NCI-H2029 (cell line): ENCODE results near the gene UBE2D4.
A peak's percentile ranks its signal among the peaks of the same experiment; 100 is the strongest.
"Not testable (repeated sequence)": the region's sequence is repeated elsewhere in the genome, so short reads cannot be mapped to it uniquely, and the experiment has no call there.

ENCODE experiments used
- DNase-seq: peaks from one replicate; lab custom pipeline; 2025; lab: John Stamatoyannopoulos, UW

UBE2D4 gene

GRCh38 chr7:43968172-43969040 is 42.2 kb downstream of the UBE2D4 start:
- DNase-seq, result not testable (repeated sequence)

- DNase-seq, result not testable (repeated sequence)
Measured at GRCh38 chr7:43969586-43969985, 43.4 kb downstream of the UBE2D4 start.

- DNase-seq, result not testable (repeated sequence)
Measured at GRCh38 chr7:43970698-43971097, 44.5 kb downstream of the UBE2D4 start.

- DNase-seq, result not testable (repeated sequence)
Measured at GRCh38 chr7:43974033-43974573, 47.9 kb downstream of the UBE2D4 start.

DNA sequence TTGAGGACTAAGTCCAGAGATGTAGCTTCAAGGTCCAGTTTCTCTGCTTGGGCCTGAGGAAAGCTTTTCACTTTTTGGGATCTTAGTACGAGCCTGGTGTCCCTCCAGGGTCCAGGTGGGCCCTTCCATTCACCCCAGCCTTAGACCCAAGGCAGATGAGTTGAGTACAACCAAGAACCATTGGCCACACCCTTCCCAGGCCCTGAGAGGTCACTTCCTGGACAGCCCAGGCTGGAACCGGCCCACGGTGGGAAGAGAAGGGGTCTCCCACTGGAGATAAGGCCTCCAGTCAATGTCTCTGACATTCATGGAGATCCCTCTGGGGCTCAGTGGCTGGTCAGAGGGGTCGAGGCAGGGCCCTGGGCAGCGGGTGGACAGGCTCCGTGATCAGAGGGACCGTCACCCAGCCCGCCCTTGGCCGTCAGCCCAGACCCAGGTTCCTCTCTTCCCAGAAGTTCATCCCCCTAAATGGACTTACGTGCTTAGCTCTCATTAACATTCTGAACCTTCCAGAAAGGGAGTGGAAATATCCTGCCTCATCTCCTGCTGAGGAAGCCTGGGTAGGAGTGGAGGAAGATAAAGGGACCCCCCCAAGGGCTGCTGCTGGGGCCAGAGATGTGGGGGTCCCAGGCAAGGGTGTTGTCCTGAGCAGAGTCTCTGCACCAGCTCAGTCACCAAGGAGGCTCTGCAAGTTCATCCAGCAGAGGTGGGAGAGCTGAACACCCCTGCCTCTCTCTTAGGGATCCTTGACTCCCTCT is 48.7 kb downstream of the UBE2D4 start:
- not testable (repeated sequence) for DNase-seq

GRCh38 chr7:43977525-43977924 is 51.3 kb downstream of the UBE2D4 start:
- DNase-seq, result no peak

- DNase-seq, result not testable (repeated sequence)
Measured at GRCh38 chr7:43978102-43978501, 51.9 kb downstream of the UBE2D4 start.

GRCh38 chr7:43982848-43983247 is 56.6 kb downstream of the UBE2D4 start:
- not testable (repeated sequence) for DNase-seq

DNA sequence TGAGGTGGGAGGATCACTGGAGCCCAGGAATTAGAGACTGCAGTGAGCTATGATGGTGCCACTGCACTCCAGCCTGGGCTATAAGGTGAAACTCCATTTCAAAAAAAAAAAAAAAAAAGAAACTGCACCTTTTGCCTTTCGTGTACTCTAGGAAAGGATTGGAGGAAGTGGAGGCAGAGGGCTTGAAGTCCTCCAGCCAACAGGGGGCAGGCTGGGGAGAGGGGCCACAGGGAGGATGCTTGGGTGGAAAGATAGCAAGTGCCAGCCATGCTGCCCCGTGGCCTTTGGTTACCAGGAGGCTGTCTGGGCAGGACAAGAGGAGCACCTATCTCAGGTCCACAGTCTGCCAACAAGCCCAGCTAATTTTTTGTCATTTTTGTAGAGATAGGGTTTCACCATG is 57.5 kb downstream of the UBE2D4 start:
- DNase-seq, result not testable (repeated sequence)

GRCh38 chr7:43985904-43986864 is 59.9 kb downstream of the UBE2D4 start:
- peak; percentile 45 for DNase-seq

- not testable (repeated sequence) for DNase-seq
Measured at GRCh38 chr7:43987476-43987875, 61.2 kb downstream of the UBE2D4 start.

DNA sequence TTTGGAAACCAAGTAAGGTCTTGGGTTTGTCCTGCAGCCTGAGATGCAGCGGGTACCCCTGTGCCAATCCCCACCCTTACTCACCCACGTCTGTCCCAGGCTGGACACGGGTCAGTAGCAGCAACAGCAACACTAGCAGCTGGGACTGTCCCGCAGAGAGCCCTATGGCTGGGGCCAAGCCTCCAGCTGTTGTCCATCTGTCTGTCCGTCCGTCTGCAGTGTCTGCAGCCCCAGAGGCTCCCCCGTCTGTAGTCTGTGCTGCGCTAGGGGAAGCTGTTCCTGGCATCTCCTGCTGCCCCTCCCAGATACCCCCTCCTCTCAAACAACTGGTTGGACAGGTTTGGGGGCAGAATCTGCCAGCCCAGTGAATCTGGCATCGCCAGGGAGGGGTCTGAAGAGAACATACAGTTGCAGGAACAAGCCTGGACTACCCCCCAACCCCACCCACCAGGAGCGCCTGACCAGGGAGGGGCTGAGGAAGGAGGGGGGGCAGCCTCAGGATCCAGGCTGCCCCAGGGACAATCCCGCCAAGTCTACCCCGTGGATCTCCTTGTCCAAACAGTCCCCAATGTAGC is 63.9 kb downstream of the UBE2D4 start:
- not testable (repeated sequence) for DNase-seq

DNA sequence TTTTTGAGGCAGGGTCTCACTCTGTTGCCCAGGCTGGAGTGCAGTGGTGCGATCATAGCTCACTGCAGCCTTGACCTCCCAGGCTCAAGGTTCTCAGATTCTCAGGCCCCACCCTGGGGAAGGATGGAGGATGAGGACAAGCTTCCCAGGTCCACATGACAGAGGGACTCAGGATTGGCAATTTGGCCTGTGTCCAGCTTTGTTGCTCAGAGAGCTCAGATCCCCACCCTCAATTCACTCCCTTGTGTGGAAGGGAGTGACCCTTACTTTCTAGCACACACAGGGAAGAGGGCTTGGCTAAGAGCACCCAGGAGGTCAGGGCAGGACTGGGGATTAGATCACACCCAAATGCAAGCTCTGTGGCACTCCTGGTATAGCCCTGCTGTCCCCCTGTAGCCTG is 64.6 kb downstream of the UBE2D4 start:
- DNase-seq, result not testable (repeated sequence)

DNA sequence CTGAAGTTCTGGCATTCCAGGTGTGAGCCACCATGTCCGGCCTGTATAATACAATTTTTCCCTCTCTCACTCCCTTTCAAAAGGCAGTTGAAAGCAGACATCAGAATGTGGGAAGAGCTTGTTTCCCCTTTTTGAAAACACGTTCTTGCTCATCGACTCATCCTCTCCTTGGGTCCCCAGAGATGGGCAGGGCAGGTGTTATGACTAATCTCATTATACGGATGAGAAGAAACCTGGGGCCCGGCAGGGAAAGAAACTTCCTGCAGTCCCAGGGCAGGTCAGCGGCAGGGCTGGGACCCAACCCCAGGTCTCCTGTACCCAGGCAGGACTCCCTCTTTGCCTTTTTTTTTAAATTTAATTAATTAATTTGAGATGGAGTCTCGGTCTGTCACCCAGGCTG is 66.7 kb downstream of the UBE2D4 start:
- not testable (repeated sequence) for DNase-seq

DNA sequence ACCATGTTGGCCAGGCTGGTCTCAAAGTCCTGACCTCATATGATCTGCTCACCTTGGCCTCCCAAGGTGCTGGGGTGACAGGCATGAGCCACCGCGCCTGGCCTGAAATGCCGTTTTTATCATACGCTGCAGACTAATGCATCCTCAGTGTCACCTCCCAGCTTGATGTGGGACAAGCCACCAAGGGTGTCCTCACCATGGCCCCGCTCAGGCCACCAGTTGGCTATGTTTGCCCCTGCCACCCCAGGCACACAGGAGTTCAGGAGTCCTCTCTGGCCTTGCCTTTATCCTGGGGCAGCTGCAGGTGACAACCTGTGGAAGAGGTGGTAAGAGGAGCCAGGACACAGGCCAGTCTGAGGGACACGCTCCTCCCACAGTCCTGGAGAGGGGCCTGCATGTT is 68.4 kb downstream of the UBE2D4 start:
- not testable (repeated sequence) for DNase-seq

GRCh38 chr7:43997532-43997931 is 71.3 kb downstream of the UBE2D4 start, which contains the start of gene SPDYE1:
Gene SPDYE1 (plus strand): TSS chr7:43997897. CDS start chr7:43999950, 2,053 bp downstream.
- DNase-seq, result not testable (repeated sequence)
